ENCODE results near the gene COL6A6. TPM values are rescaled to one million over a fixed set of nuclear protein-coding genes. Genes with fewer than 3 reads are reported as not detected.

The COL6A6 gene
- total and polyA plus RNA-seq, 9 donors = 0.13 to 1.0 (median 0.25) TPM

DNA sequence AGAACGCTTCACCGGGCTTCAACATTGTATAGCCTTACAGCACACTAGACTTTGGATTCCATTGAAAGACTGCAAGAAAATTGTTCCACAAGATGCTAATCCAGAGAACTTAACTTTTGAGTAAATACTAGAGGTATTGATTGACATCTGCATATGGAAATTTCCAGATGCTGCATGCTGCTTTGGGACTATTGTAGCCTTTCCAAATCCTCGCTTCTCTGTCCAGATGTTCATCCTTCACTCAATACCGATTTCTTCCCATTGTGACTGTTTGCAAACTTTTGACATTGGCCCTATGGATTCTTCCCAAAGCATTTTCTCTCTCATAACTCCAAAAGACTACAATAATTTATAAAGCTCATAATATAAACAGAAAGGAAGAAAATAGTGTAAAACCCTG, 41.4 kb downstream of the COL6A6 start:
- DNase-seq = no peak
- H3K9me3 ChIP-seq = no peaks in the 10 kb centered on the region
- no peaks in the 10 kb centered on the region for H3K36me3 ChIP-seq
- no peak overlapping the region for H3K27ac ChIP-seq
- intact Hi-C loops (cut with DNase I) = no loop called here
- 80 to 90% (median 86%) methylated on average over 4 of the region's 4 CpGs for whole genome bisulfite sequencing, 3 donors
- no peak overlapping the region for H3K4me3 ChIP-seq
- H3K27me3 ChIP-seq = no peaks in the 10 kb centered on the region
- TF ChIP-seq POLR2A (IDR thresholded peaks at IDR 0.05) = no peak
- TF ChIP-seq CTCF (IDR thresholded peaks at IDR 0.05) = no peak
- no peaks in the 10 kb centered on the region for H3K4me1 ChIP-seq (ENCODE audit: insufficient read depth)

GRCh38 chr3:130565224-130565623, 48.2 kb downstream of the COL6A6 start:
- Histone ChIP-seq H3K27me3 (no peaks in the 10 kb centered on the region), H3K9me3 (no peaks in the 10 kb centered on the region), H3K27ac (no peak overlapping the region), H3K4me3 (no peak overlapping the region), H3K4me1 (ENCODE audit: insufficient read depth) (no peaks in the 10 kb centered on the region), H3K36me3 (no peaks in the 10 kb centered on the region)
- TF ChIP-seq CTCF (IDR thresholded peaks at IDR 0.05) = no peak
- no peak for TF ChIP-seq EP300 (IDR thresholded peaks at IDR 0.05)
- 83 to 88% (median 86%) methylated on average over 13 of the region's 13 CpGs for WGBS, 3 donors
- intact Hi-C loops (cut with DNase I) = no loop called here
- no peak for DNase-seq

Other genes with a start within 250 kb of the COL6A6 start
- gene COL6A5, start 171.5 kb upstream of the COL6A6 start, total RNA-seq = under 1 TPM in 1 of 7 donors, not detected in 6; 0.07 TPM
- under 1 TPM; 0.04 to 0.05 TPM for gene COL6A5, start 171.5 kb upstream of the COL6A6 start, polyA plus RNA-seq
- 10 to 100 TPM; 22.1 to 43.8 (median 29.7) TPM for gene PIK3R4, start 229.7 kb downstream of the COL6A6 start, total RNA-seq
- gene PIK3R4, start 229.7 kb downstream of the COL6A6 start, polyA plus RNA-seq = 10 to 100 TPM; 27.6 to 31.2 TPM

Data from ovary (tissue), 9 donors.